ENCODE data around the gene TRRAP. TPM values are rescaled to one million over a fixed set of nuclear protein-coding genes. Genes with fewer than 3 reads are reported as not detected.

TRRAP gene
- total and polyA plus RNA-seq, 4 donors: 8.3 to 43.1 (median 20.9) TPM

GRCh38 chr7:99027841-99028240 is 149.5 kb downstream of the TRRAP start:
- Histone ChIP-seq H3K4me1 (ENCODE audit: control insufficient read depth in 5 of 5, insufficient read depth in 5 of 5, low read length in 5 of 5) (peaks cover 0 to 2% (median 0%) of the 10 kb centered on the region in 5 donors), H3K36me3 (ENCODE audit: control insufficient read depth in 4 of 4, insufficient read depth in 4 of 4, low read length in 4 of 4) (peaks cover 19 to 35% (median 32%) of the 10 kb centered on the region in 4 donors), H3K27me3 (ENCODE audit: control insufficient read depth in 3 of 3, insufficient read depth in 3 of 3, low read length in 2 of 3) (no peaks in the 10 kb centered on the region), H3K9me3 (ENCODE audit: control insufficient read depth in 4 of 4, insufficient read depth in 3 of 4, low read length in 3 of 4) (peaks cover 0 to 10% (median 2%) of the 10 kb centered on the region in 4 donors), H3K4me3 (no peak overlapping the region), H3K27ac (ENCODE audit: low read depth in 1 of 2, low read length in 1 of 2) (peak overlapping the region in 1 of 2 donors; percentile 32), H3K9ac (ENCODE audit: insufficient read depth in 1 of 2, low read length in 2 of 2) (no peak overlapping the region)
- ATAC-seq (ENCODE audit: insufficient read depth, low FRiP score) (no peak), DNase-seq (no peak)
- TF ChIP-seq CTCF (IDR thresholded peaks at IDR 0.05; ENCODE audit: control extremely low read depth, extremely low read depth): no peak
- WGBS, 2 donors: 93 to 95% methylated on average over 20 of the region's 20 CpGs

- Histone ChIP-seq H3K4me1 (ENCODE audit: control insufficient read depth in 5 of 5, insufficient read depth in 5 of 5, low read length in 5 of 5) (peaks cover 0 to 2% (median 0%) of the 10 kb centered on the region in 5 donors), H3K27me3 (ENCODE audit: control insufficient read depth in 3 of 3, insufficient read depth in 3 of 3, low read length in 2 of 3) (no peaks in the 10 kb centered on the region), H3K36me3 (ENCODE audit: control insufficient read depth in 4 of 4, insufficient read depth in 4 of 4, low read length in 4 of 4) (peaks cover 22 to 38% (median 35%) of the 10 kb centered on the region in 4 donors), H3K27ac (ENCODE audit: low read depth in 1 of 2, low read length in 1 of 2) (no peak overlapping the region), H3K9ac (ENCODE audit: insufficient read depth in 1 of 2, low read length in 2 of 2) (no peak overlapping the region), H3K9me3 (ENCODE audit: control insufficient read depth in 4 of 4, insufficient read depth in 3 of 4, low read length in 3 of 4) (peaks cover 0 to 10% (median 2%) of the 10 kb centered on the region in 4 donors), H3K4me3 (no peak overlapping the region)
- WGBS, 2 donors: 92% methylated on average over 27 of the region's 27 CpGs
- TF ChIP-seq CTCF (IDR thresholded peaks at IDR 0.05; ENCODE audit: control extremely low read depth, extremely low read depth): no peak
- no peak for DNase-seq
- no peak for ATAC-seq (ENCODE audit: insufficient read depth, low FRiP score)
These were observed 150.1 kb downstream of the TRRAP start for GRCh38 chr7:99028261-99028973.

- peaks cover 0 to 10% (median 2%) of the 10 kb centered on the region in 4 donors for H3K9me3 ChIP-seq (ENCODE audit: control insufficient read depth in 4 of 4, insufficient read depth in 3 of 4, low read length in 3 of 4)
- peaks cover 28 to 49% (median 39%) of the 10 kb centered on the region in 4 donors for H3K36me3 ChIP-seq (ENCODE audit: control insufficient read depth in 4 of 4, insufficient read depth in 4 of 4, low read length in 4 of 4)
- peak overlapping the region in 1 of 2 donors; percentile 3 for H3K27ac ChIP-seq (ENCODE audit: low read depth in 1 of 2, low read length in 1 of 2)
- no peak overlapping the region for H3K4me3 ChIP-seq
- TF ChIP-seq CTCF (IDR thresholded peaks at IDR 0.05; ENCODE audit: control extremely low read depth, extremely low read depth): no peak
- H3K9ac ChIP-seq (ENCODE audit: insufficient read depth in 1 of 2, low read length in 2 of 2): no peak overlapping the region
- ATAC-seq (ENCODE audit: insufficient read depth, low FRiP score) (no peak), DNase-seq (no peak)
- WGBS, 2 donors: 63 to 78% methylated on average over 9 of the region's 9 CpGs
- no peaks in the 10 kb centered on the region for H3K27me3 ChIP-seq (ENCODE audit: control insufficient read depth in 3 of 3, insufficient read depth in 3 of 3, low read length in 2 of 3)
- H3K4me1 ChIP-seq (ENCODE audit: control insufficient read depth in 5 of 5, insufficient read depth in 5 of 5, low read length in 5 of 5): peaks cover 0 to 2% (median 0%) of the 10 kb centered on the region in 5 donors
These were observed 151.4 kb downstream of the TRRAP start for GRCh38 chr7:99029466-99030435.
